ENCODE data around the gene ABHD15. TPM values are rescaled to one million over a fixed set of nuclear protein-coding genes. Genes with fewer than 3 reads are reported as not detected.

The ABHD15 gene
- total RNA-seq = 8.8 and 10.1 TPM in 2 replicates

GRCh38 chr17:29566473-29567303, at the start of gene ABHD15:
TSS of gene ABHD15 (minus strand) at chr17:29567037. CDS start at chr17:29566966, 71 bp downstream.

DNA sequence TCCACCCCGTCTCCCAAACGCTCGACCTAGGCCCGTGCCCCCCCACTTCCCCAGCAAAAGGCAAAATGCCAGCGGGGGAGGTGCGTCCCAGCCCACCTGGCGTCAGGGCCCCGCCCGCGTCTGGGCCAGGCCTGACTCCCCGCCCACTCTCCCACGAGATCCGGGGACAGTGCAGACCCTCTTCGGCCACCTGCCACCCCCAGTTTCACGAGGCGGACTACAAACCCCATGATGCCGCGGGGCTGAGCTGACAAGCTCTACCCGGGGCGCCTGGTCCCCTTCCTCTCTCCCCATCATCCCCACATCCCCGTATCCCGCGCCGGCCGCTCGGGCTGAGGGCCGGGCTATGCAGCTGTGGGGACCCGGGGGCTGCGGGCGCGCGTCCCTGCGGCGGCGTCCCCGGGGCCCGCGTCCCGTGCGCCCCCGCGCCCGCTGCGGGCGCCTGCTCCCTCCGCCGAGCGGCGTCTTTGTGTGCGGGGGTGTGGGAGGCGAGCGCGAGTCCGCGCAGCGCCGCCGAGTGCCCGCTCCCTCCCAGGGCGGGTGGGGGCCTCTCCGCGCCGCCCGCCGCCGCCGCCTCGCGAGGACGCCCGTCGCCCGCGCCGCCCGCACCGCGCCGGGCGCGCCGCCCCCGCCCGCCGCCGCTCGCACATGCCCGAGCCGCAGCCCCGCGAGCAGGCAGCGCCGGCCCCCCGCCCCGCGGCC, 26.2 kb upstream of the ABHD15 start, which contains the start of gene ANKRD13B:
Gene ANKRD13B, plus strand, starts transcription at position 283 of the 702 bp plus-strand sequence. CDS start 490 bp downstream, outside the sequence.

DNA sequence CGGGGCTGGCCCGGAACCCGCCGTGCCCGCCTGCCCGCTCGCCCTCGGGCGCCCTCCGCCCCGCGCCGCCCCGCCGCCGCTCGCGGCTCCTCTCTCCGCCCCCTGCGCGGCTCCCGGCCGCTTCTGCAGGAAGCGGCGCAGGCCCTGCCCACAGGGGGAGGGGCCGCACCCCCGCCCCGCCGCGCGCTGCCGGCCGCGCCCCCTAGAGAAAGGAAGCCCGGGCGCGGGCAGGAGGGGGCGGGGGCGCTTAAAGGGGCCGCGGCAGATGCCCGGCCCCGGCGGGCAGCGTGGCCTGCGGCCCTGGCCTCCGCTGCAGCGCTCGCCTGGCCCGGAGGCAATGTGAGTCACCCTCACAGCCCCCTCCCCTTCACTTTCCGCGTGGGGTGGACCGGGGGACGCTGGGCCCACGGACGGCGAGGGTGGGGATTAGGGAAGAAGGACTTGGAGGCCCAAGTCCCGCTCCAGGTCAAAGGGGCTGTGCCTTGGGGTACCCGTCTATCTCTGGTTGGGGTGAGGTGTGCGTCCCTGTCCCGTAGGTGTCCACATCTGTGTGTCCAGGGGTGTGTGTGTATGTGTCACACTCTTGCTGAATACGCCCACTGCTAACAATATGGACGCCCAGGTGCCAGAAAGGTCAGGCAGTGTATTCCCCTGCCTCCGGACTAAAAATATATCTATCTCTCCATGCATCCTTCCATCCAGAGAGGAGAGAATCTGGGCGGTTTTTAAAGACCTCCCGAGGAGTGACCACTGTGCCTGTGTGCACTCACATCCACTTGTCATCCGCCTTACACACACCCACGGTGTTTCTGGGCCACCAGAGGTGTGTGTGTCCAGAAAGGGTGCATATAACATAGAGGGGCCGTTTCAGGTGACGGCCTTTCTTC, 22.9 kb upstream of the ABHD15 start, which contains the start of gene GIT1:
Gene GIT1, minus strand, starts transcription at position 125 of the 887 bp plus-strand sequence. CDS start 270 bp downstream, outside the sequence.

GRCh38 chr17:29568331-29569244, 1.8 kb upstream of the ABHD15 start, which contains the start of gene TP53I13:
TSS of gene TP53I13 (plus strand) at chr17:29568701. CDS start at chr17:29568759, 58 bp downstream.

Other genes starting within 250 kb of the ABHD15 start
- gene TAOK1, start 176.7 kb downstream of the ABHD15 start, total RNA-seq = 61.7 and 65.7 TPM in 2 replicates
- gene TP53I13, start 1.7 kb upstream of the ABHD15 start, total RNA-seq = 60.3 and 60.4 TPM in 2 replicates
- 23.5 and 44.7 TPM in 2 replicates for gene GIT1, start 22.6 kb upstream of the ABHD15 start, total RNA-seq
- gene ANKRD13B, start 26.1 kb upstream of the ABHD15 start, total RNA-seq = 8.9 and 14.6 TPM in 2 replicates
- 3.8 and 4.9 TPM in 2 replicates for gene CORO6, start 55.9 kb upstream of the ABHD15 start, total RNA-seq